Measurements from ENCODE around the gene DUSP10. TPM values are rescaled to one million over a fixed set of nuclear protein-coding genes. Genes with fewer than 3 reads are reported as not detected.

The DUSP10 gene
- total RNA-seq, 1 donor from 2014 or later = 2.6 TPM

GRCh38 chr1:221759436-221759835, 17.5 kb upstream of the DUSP10 start:
- Histone ChIP-seq H3K9ac (no peak overlapping the region), H3K79me2 (ENCODE audit: low read depth) (no peaks in the 10 kb centered on the region), H3K4me1 (no peaks in the 10 kb centered on the region), H3K4me2 (no peak overlapping the region), H3F3A (ENCODE audit: low read depth) (no peaks in the 10 kb centered on the region), H3K9me3 (ENCODE audit: low read depth) (no peaks in the 10 kb centered on the region), H2AFZ (replicated peaks) (no peak overlapping the region), H3K27me3 (no peaks in the 10 kb centered on the region), H3K36me3 (no peaks in the 10 kb centered on the region), H3K4me3 (no peak overlapping the region), H3K27ac (no peak overlapping the region), H4K20me1 (ENCODE audit: low read depth) (no peaks in the 10 kb centered on the region)
- H3K27me3 Mint-ChIP-seq (ENCODE audit: insufficient read depth, low read depth) = peaks cover 2% of the 10 kb centered on the region
- H3K36me3 Mint-ChIP-seq = no peaks in the 10 kb centered on the region
- no peak overlapping the region for H3K27ac Mint-ChIP-seq
- H3K4me1 Mint-ChIP-seq = no peaks in the 10 kb centered on the region
- no peak overlapping the region for H3K4me3 Mint-ChIP-seq
- no peak for DNase-seq (ENCODE audit: low spot score)
- no peaks in the 10 kb centered on the region for H3K9me3 Mint-ChIP-seq
- TF ChIP-seq, protein P1, sequence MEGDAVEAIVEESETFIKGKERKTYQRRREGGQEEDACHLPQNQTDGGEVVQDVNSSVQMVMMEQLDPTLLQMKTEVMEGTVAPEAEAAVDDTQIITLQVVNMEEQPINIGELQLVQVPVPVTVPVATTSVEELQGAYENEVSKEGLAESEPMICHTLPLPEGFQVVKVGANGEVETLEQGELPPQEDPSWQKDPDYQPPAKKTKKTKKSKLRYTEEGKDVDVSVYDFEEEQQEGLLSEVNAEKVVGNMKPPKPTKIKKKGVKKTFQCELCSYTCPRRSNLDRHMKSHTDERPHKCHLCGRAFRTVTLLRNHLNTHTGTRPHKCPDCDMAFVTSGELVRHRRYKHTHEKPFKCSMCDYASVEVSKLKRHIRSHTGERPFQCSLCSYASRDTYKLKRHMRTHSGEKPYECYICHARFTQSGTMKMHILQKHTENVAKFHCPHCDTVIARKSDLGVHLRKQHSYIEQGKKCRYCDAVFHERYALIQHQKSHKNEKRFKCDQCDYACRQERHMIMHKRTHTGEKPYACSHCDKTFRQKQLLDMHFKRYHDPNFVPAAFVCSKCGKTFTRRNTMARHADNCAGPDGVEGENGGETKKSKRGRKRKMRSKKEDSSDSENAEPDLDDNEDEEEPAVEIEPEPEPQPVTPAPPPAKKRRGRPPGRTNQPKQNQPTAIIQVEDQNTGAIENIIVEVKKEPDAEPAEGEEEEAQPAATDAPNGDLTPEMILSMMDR (IDR thresholded peaks at IDR 0.05) = no peak
- TF ChIP-seq EZH2phosphoT487 (IDR thresholded peaks at IDR 0.05) (no peak), EZH2 (IDR thresholded peaks at IDR 0.05) (no peak)

DNA sequence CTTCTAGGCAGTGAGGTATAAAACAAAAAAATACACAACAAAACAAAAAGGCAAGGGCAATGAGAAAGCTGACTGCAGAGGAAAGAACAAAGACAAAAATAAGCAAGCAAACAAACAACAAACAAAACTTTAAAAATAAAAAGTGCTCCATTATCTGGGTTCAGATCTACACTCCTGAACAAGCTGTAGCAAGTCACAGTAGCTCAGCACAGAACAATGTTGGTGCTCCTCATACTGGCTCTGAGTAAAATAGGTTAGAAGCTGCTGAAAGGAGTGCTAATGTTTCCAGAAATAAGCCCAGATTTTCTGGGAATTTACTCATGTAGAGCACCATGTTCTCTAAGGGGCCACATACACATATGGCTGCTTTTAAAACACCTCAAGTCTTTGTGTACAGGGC, 16.6 kb upstream of the DUSP10 start:
- no peaks in the 10 kb centered on the region for H4K20me1 ChIP-seq (ENCODE audit: low read depth)
- no peaks in the 10 kb centered on the region for H3K79me2 ChIP-seq (ENCODE audit: low read depth)
- no peak overlapping the region for H3K27ac Mint-ChIP-seq
- no peaks in the 10 kb centered on the region for H3K9me3 Mint-ChIP-seq
- H3K27ac ChIP-seq = no peak overlapping the region
- no peaks in the 10 kb centered on the region for H3K27me3 ChIP-seq
- no peaks in the 10 kb centered on the region for H3F3A ChIP-seq (ENCODE audit: low read depth)
- H3K4me3 Mint-ChIP-seq = no peak overlapping the region
- no peak for DNase-seq (ENCODE audit: low spot score)
- no peaks in the 10 kb centered on the region for H3K9me3 ChIP-seq (ENCODE audit: low read depth)
- no peak overlapping the region for H2AFZ ChIP-seq (replicated peaks)
- no peaks in the 10 kb centered on the region for H3K36me3 ChIP-seq
- H3K36me3 Mint-ChIP-seq = no peaks in the 10 kb centered on the region
- TF ChIP-seq EZH2phosphoT487 (IDR thresholded peaks at IDR 0.05) (no peak), EZH2 (IDR thresholded peaks at IDR 0.05) (no peak)
- TF ChIP-seq, protein P1 (IDR thresholded peaks at IDR 0.05) = no peak
- H3K27me3 Mint-ChIP-seq (ENCODE audit: insufficient read depth, low read depth) = peaks cover 2% of the 10 kb centered on the region
- no peak overlapping the region for H3K9ac ChIP-seq
- no peaks in the 10 kb centered on the region for H3K4me1 Mint-ChIP-seq
- H3K4me3 ChIP-seq = no peak overlapping the region
- H3K4me1 ChIP-seq = no peaks in the 10 kb centered on the region
- no peak overlapping the region for H3K4me2 ChIP-seq

- Mint-ChIP-seq H3K27me3 (ENCODE audit: insufficient read depth, low read depth) (peaks cover 2% of the 10 kb centered on the region), H3K4me1 (no peaks in the 10 kb centered on the region), H3K27ac (no peak overlapping the region), H3K9me3 (no peaks in the 10 kb centered on the region), H3K36me3 (no peaks in the 10 kb centered on the region), H3K4me3 (no peak overlapping the region)
- Histone ChIP-seq H3K4me3 (no peak overlapping the region), H3K27ac (no peak overlapping the region), H3K9me3 (ENCODE audit: low read depth) (no peaks in the 10 kb centered on the region), H3K79me2 (ENCODE audit: low read depth) (no peaks in the 10 kb centered on the region), H4K20me1 (ENCODE audit: low read depth) (no peaks in the 10 kb centered on the region), H3K27me3 (no peaks in the 10 kb centered on the region), H3K9ac (no peak overlapping the region), H3K4me2 (no peak overlapping the region), H3K36me3 (no peaks in the 10 kb centered on the region), H3F3A (ENCODE audit: low read depth) (no peaks in the 10 kb centered on the region), H2AFZ (replicated peaks) (no peak overlapping the region), H3K4me1 (no peaks in the 10 kb centered on the region)
- TF ChIP-seq, protein P1 (IDR thresholded peaks at IDR 0.05) = no peak
- no peak for TF ChIP-seq EZH2phosphoT487 (IDR thresholded peaks at IDR 0.05)
- TF ChIP-seq EZH2 (IDR thresholded peaks at IDR 0.05) = no peak
- DNase-seq (ENCODE audit: low spot score) = no peak
These were observed 15.1 kb upstream of the DUSP10 start for GRCh38 chr1:221756830-221757551.

Measured in neural progenitor cell (in vitro differentiated cells).